Neural cell (in vitro differentiated cells): ENCODE measurements around the gene CNNM3.

Experiments used
- CTCF ChIP-seq: fragments of 450-650 bp; IDR thresholded peaks from 2 replicates; pipeline ENCODE4 v1.5.1; 2014; ENCODE audit warnings: antibody characterized with exemption, mild to moderate bottlenecking, moderate library complexity; ENCODE audit not compliant: poor library complexity, severe bottlenecking
- EP300 ChIP-seq: fragments of 450-650 bp; conservative IDR thresholded peaks from 2 replicates; pipeline ENCODE4 v1.6.1; 2014; ENCODE audit warnings: antibody characterized with exemption, mild to moderate bottlenecking, moderate library complexity; ENCODE audit not compliant: poor library complexity, severe bottlenecking
- EZH2 ChIP-seq: fragments of 200-600, 300-800 bp; shearing (Covaris generic), sonication (generic); IDR thresholded peaks from 2 replicates; pipeline ENCODE4 v1.6.1; 2014; ENCODE audit warnings: antibody characterized with exemption, low read length, borderline replicate concordance, mild to moderate bottlenecking; ENCODE audit not compliant: insufficient read depth, poor library complexity, severe bottlenecking
- POLR2AphosphoS5 ChIP-seq: IDR thresholded peaks from 2 replicates; pipeline ENCODE4 v1.6.1; 2012

- TF ChIP-seq EZH2 (no peak), CTCF (no peak), POLR2AphosphoS5 (no peak), EP300 (no peak)
Observed at GRCh38 chr2:96799623-96799935, 16.5 kb upstream of the CNNM3 start.
